ENCODE measurements around the gene ADAMTSL3. TPM values are rescaled to one million over a fixed set of nuclear protein-coding genes. Genes with fewer than 3 reads are reported as not detected.

ADAMTSL3 gene
- total and polyA plus RNA-seq, 2 experiments from 2014 or later = 0.61 to 0.87 TPM

- TF ChIP-seq CTCF (conservative IDR thresholded peaks at IDR 0.05; ENCODE audit: low read depth in 2 of 2) (no peak), NANOG (IDR thresholded peaks at IDR 0.05; ENCODE audit: borderline replicate concordance) (no peak), JUNB (IDR thresholded peaks at IDR 0.05; ENCODE audit: unreplicated experiment) (no peak), REST (IDR thresholded peaks at IDR 0.05; ENCODE audit: unreplicated experiment) (no peak), CREB1 (CRISPR knock-in tag; IDR thresholded peaks at IDR 0.05; ENCODE audit: low read depth) (no peak), STAT1 (IDR thresholded peaks at IDR 0.05; ENCODE audit: unreplicated experiment) (no peak), ZNF114 (CRISPR knock-in tag; IDR thresholded peaks at IDR 0.05) (no peak), ZNF331 (CRISPR knock-in tag; IDR thresholded peaks at IDR 0.05; ENCODE audit: low read depth) (no peak), EZH2 (IDR thresholded peaks at IDR 0.05; ENCODE audit: low read depth, unreplicated experiment) (no peak)
- TF ChIP-seq, protein P1, sequence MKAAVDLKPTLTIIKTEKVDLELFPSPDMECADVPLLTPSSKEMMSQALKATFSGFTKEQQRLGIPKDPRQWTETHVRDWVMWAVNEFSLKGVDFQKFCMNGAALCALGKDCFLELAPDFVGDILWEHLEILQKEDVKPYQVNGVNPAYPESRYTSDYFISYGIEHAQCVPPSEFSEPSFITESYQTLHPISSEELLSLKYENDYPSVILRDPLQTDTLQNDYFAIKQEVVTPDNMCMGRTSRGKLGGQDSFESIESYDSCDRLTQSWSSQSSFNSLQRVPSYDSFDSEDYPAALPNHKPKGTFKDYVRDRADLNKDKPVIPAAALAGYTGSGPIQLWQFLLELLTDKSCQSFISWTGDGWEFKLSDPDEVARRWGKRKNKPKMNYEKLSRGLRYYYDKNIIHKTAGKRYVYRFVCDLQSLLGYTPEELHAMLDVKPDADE (IDR thresholded peaks at IDR 0.05) = no peak
Observed at GRCh38 chr15:83815506-83815905, 161.6 kb downstream of the ADAMTSL3 start (continued).

DNA sequence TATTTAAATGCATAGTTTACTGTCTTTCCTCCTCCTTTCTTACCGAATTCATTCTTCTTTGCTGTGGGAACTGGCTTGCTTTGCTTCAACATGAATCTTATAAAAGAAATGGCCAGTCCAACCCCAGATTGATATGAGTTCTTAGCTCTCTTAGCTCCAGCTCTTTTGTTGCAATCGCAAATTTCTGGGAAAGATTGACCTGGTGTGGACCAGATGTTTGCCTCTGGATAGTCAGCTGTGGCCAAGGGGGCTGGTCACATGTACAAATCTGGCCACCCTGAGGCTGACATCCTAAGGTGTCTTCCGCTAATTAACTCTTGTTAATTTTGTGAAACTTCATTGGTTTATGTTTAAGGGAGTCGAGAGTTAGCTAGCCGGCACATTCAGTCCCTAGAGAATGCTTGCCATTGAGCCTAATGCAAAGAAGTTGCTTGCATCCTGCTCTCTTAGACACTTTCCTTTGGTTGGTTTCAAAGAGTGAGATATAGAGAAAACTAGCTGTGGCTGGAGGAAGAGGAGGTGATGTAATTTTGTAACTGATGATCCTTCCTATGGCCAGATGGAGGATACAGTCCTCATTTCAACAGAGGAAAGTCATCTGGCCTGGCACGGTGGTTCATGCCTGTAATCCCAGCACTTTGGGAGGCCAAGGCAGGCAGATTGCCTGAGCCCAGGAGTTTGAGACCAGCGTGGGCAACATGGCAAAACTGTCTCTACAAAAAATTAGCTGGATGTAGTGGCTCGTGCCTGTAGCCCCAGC lies 162.4 kb downstream of the ADAMTSL3 start:
- H2AFZ ChIP-seq = no peak overlapping the region
- H3K36me3 ChIP-seq (ENCODE audit: insufficient read depth) = no peaks in the 10 kb centered on the region
- Mint-ChIP-seq H3K27ac (no peak overlapping the region), H3K4me3 (no peak overlapping the region), H3K4me1 (no peaks in the 10 kb centered on the region), H3K27me3 (ENCODE audit: insufficient read depth, low read depth, poor library complexity) (no peaks in the 10 kb centered on the region), H3K9me3 (peaks cover 8% of the 10 kb centered on the region), H3K36me3 (ENCODE audit: low read depth) (no peaks in the 10 kb centered on the region)
- no peaks in the 10 kb centered on the region for H3K27me3 ChIP-seq (ENCODE audit: insufficient read depth)
- no peaks in the 10 kb centered on the region for H3K79me2 ChIP-seq (replicated peaks; ENCODE audit: insufficient read depth)
- H3K4me2 ChIP-seq = no peak overlapping the region
- DNase-seq (ENCODE audit: low spot score) = no peak
- H3F3A ChIP-seq (replicated peaks; ENCODE audit: low read depth) = no peaks in the 10 kb centered on the region
- no peak for ATAC-seq
- H3K9me2 ChIP-seq (ENCODE audit: insufficient read depth) = no peaks in the 10 kb centered on the region
- no peaks in the 10 kb centered on the region for H3K4me1 ChIP-seq (ENCODE audit: insufficient read depth)
- no peak overlapping the region for H3K4me3 ChIP-seq
- H4K20me1 ChIP-seq (replicated peaks; ENCODE audit: insufficient read depth) = no peaks in the 10 kb centered on the region
- no peak overlapping the region for H3K27ac ChIP-seq (ENCODE audit: low read depth)
- TF ChIP-seq EZH2phosphoT487 (IDR thresholded peaks at IDR 0.05; ENCODE audit: unreplicated experiment) (no peak), NANOG (IDR thresholded peaks at IDR 0.05; ENCODE audit: borderline replicate concordance) (no peak), EZH2 (IDR thresholded peaks at IDR 0.05; ENCODE audit: low read depth, unreplicated experiment) (no peak), STAT1 (IDR thresholded peaks at IDR 0.05; ENCODE audit: unreplicated experiment) (no peak)
